Pancreas (tissue), 10 donors: Measurements from ENCODE around the gene SMARCA2. TPM values are rescaled to one million over a fixed set of nuclear protein-coding genes. Genes with fewer than 3 reads are reported as not detected.

Experiments
- ATAC-seq, 4 donors: fragments of 200-7000 bp; cut with Tn5 transposase; one replicate each; pipeline versions ENCODE4 v1.8.0 to v1.9.1; 2020; ENCODE audit warnings: mild to moderate bottlenecking in 4 of 4, moderate library complexity in 4 of 4
- DNase-seq, 6 donors: peaks; one replicate each; pipeline ENCODE4 v3.0.0-alpha.2; 2020
- FAIRE-seq: peaks from 2 replicates; lab custom pipeline; 2012; peaks lifted over from hg19 to GRCh38; lab: Jason Lieb, UNC
- H3K27ac ChIP-seq, 4 donors: fragments of 200-600 bp; sonication (generic); 1 replicate in 3 of 4; 2 replicates in 1 of 4; pipeline versions ENCODE4 v1.5.0 to v1.8.0; 2020
- H3K27me3 ChIP-seq, 4 donors: fragments of 200-600 bp; one replicate each; pipeline ENCODE4 v1.8.0; 2021
- H3K36me3 ChIP-seq, 3 donors: fragments of 200-600 bp; sonication (generic) in 1 of 3; one replicate each; pipeline versions ENCODE4 v1.5.0 to v1.8.0; 2020 to 2021
- H3K4me1 ChIP-seq, 3 donors: fragments of 200-600 bp; one replicate each; pipeline ENCODE4 v1.8.0; 2021
- H3K4me3 ChIP-seq, 4 donors: fragments of 200-600 bp; sonication (generic) in 2 of 4; one replicate each; pipeline versions ENCODE4 v1.5.0 to v1.8.0; 2020 to 2021
- H3K9me3 ChIP-seq, 4 donors: fragments of 200-600 bp; one replicate each; pipeline ENCODE4 v1.8.0; 2021
- CTCF ChIP-seq, 4 donors: fragments of 200-600 bp; sonication (generic) in 3 of 4; IDR thresholded peaks; one replicate each; pipeline versions ENCODE4 v1.5.0 to v1.8.0; 2021; ENCODE audit warnings: antibody characterized with exemption in 4 of 4
- WGBS, 2 donors: extraction: QIAGEN DNeasy Blood & Tissue Kit; methylation state at CpG; one replicate each; pipeline ENCODE4 v1.1.7; 2013; 5-methylcytosine and 5-hydroxymethylcytosine counted together
- intact Hi-C, 3 donors: fragments of 100-400 bp; cut with DNase I; formaldehyde crosslinking; loops; one replicate each; pipeline versions ENCODE4 v1.11.1 to v1.14.2; 2022
- polyA plus RNA-seq, 2 donors: library from polyadenylated mRNA; stranded (reverse); fragments of 200-250 nt; gene quantifications; one replicate each; pipeline ENCODE4 v1.2.3, GENCODE V29; 2013
- total RNA-seq, 6 donors: library from RNA; stranded (reverse); fragmentation: NEBNext Ultra II Directional in 4 of 6; extraction: Animal tissue kit (Norgen Biotek cat#: 25700) in 4 of 6; gene quantifications; one replicate each; pipeline versions ENCODE4 v1.2.1 to v1.2.4, GENCODE V29; 2021 to 2023
- donor health status: healthy with polysubstance abuse.
- donor health status: DM: no; HTN: no; CAD: no; lungs with moderate emphysema.
- donor health status: DM: no; HTN: no; CAD: no.
- donor health status: control.
- donor health status: control.
- donor health status: Bipolar disorder and iron deficiency.
- donor health status: DM: yes; HTN: yes; CAD: no.
- donor health status: DM: no; HTN: no; CAD: no.
- donor health status: DM: no; HTN: no; CAD: no.
- donor health status: DM: yes; HTN: yes; CAD: no.

The SMARCA2 gene
- total and polyA plus RNA-seq, 8 donors: 21.7 to 91.4 (median 64.6) TPM

GRCh38 chr9:2021731-2022130, 6.6 kb downstream of the SMARCA2 start:
- Histone ChIP-seq H3K27ac (no peak overlapping the region), H3K4me1 (peaks cover 38 to 62% (median 44%) of the 10 kb centered on the region in 3 donors), H3K9me3 (no peaks in the 10 kb centered on the region), H3K36me3 (no peaks in the 10 kb centered on the region), H3K27me3 (no peaks in the 10 kb centered on the region), H3K4me3 (no peak overlapping the region)
- intact Hi-C loops: no loop called here
- FAIRE-seq (no peak), ATAC-seq (no peak), DNase-seq (no peak)
- WGBS, 2 donors: 68 to 76% methylated on average over 7 of the region's 7 CpGs
- TF ChIP-seq CTCF (IDR thresholded peaks at IDR 0.05): no peak

DNA sequence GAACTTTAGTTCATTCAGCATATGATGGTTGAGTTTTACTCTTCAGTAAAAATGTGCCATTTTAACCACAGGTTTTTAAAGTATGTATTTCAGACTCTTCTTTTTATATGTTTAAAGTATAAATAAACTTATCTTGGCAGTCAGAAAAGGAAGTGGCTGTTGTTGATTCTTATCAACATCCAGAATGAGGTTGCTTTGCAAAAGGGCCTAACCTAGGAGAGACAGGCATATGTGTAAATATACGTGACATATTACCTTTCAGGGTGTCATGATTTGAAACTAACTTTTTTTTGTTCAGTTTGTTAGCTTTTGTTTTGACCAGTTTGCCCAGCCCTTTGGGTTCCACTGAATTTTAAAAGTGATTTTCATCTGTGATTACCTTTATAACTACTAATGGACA, 7.4 kb downstream of the SMARCA2 start:
- TF ChIP-seq CTCF (IDR thresholded peaks at IDR 0.05): no peak
- intact Hi-C loops: no loop called here
- WGBS, 2 donors: 27 to 32% methylated on average over 1 of the region's 1 CpG
- Histone ChIP-seq H3K4me3 (no peak overlapping the region), H3K36me3 (no peaks in the 10 kb centered on the region), H3K27me3 (no peaks in the 10 kb centered on the region), H3K9me3 (no peaks in the 10 kb centered on the region), H3K27ac (no peak overlapping the region), H3K4me1 (peaks cover 38 to 63% (median 44%) of the 10 kb centered on the region in 3 donors)
- ATAC-seq: no peak
- no peak for FAIRE-seq
- DNase-seq: no peak

- no peaks in the 10 kb centered on the region for H3K36me3 ChIP-seq
- intact Hi-C loops: no loop called here
- peaks cover 38 to 65% (median 44%) of the 10 kb centered on the region in 3 donors for H3K4me1 ChIP-seq
- H3K27ac ChIP-seq: no peak overlapping the region
- 39 to 42% methylated on average over 3 of the region's 3 CpGs for WGBS, 2 donors
- no peak for FAIRE-seq
- DNase-seq: no peak
- TF ChIP-seq CTCF (IDR thresholded peaks at IDR 0.05): no peak
- H3K4me3 ChIP-seq: no peak overlapping the region
- H3K9me3 ChIP-seq: no peaks in the 10 kb centered on the region
- no peak for ATAC-seq
- H3K27me3 ChIP-seq: no peaks in the 10 kb centered on the region
These were observed 7.9 kb downstream of the SMARCA2 start for GRCh38 chr9:2023042-2023441.

GRCh38 chr9:2023532-2023931, 8.4 kb downstream of the SMARCA2 start:
- no peaks in the 10 kb centered on the region for H3K9me3 ChIP-seq
- no peaks in the 10 kb centered on the region for H3K36me3 ChIP-seq
- WGBS, 2 donors: 8 to 13% methylated on average over 5 of the region's 5 CpGs
- intact Hi-C loops: no loop called here
- no peak for TF ChIP-seq CTCF (IDR thresholded peaks at IDR 0.05)
- FAIRE-seq: no peak
- no peaks in the 10 kb centered on the region for H3K27me3 ChIP-seq
- no peak overlapping the region for H3K4me3 ChIP-seq
- H3K27ac ChIP-seq: peak overlapping the region in 1 of 4 donors; percentile 6
- no peak for DNase-seq
- peak in 3 of 4 donors; percentile 20 to 58 (median 50) for ATAC-seq
- H3K4me1 ChIP-seq: peaks cover 38 to 62% (median 44%) of the 10 kb centered on the region in 3 donors

GRCh38 chr9:2024888-2025782, 10.0 kb downstream of the SMARCA2 start:
- intact Hi-C loops: no loop called here
- Histone ChIP-seq H3K27me3 (no peaks in the 10 kb centered on the region), H3K36me3 (no peaks in the 10 kb centered on the region), H3K9me3 (no peaks in the 10 kb centered on the region), H3K4me3 (no peak overlapping the region), H3K27ac (no peak overlapping the region), H3K4me1 (peaks cover 30 to 46% (median 32%) of the 10 kb centered on the region in 3 donors)
- FAIRE-seq (no peak), DNase-seq (no peak), ATAC-seq (peak in 3 of 4 donors; percentile 8 to 52 (median 51))
- 70 to 78% methylated on average over 5 of the region's 5 CpGs for WGBS, 2 donors
- TF ChIP-seq CTCF (IDR thresholded peaks at IDR 0.05): no peak
